GM19023 (cell line): ENCODE measurements around the gene GJD4.

Experiments
- ATAC-seq: cut with Tn5 transposase; IDR thresholded peaks from one replicate; pipeline ENCODE4 v1.9.1; 2021; ENCODE audit warnings: mild to moderate bottlenecking, moderate library complexity; ENCODE audit not compliant: unreplicated experiment

Gene GJD4

DNA sequence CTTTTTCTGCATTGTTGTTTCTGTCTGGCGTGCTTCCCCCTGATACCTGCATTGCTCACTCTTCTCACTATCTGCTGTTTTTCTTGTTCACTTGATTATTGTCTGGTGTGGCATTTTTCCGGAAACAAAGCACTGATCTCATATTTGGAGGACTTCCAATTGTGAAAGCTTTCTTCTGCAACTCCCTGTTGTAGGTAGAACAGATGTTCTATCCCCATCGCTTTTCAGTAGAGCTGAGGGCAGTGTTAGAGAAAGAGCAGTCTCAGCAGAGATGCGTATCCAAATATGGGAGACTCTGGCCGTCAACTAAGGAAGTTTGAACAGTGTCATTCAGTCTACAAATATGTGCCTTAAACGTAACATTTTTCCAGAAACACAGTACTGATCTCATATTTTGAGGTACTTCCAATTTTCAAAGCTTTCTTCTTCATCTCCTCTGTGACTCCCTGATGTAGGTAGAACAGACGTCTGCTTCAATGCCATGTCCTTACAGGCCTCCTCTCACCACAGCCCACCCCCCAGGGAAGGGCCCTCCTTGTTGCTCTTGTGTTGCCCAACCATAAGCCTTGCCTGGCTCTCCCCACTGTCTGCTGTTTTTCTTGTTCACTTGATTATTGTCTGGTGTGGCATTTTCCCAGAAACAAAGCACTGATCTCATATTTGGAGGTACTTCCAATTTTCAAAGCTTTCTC is 27.1 kb upstream of the GJD4 start:
- no peak for ATAC-seq

DNA sequence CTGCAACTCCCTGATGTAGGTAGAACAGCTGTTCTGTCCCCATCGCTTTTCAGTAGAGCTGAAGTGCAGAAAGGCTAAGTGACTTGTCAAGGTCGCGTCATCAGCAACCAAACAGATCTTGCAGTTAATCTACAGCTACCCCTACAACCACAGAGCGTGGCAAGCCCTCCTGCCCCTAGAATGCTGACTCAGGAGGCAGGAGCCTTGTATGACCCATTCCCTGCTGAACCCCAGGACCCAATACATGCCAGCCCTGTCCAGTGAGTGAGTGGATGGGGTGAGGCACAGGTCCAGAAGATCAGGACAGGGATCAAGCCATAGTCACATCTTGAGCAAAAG is 26.6 kb upstream of the GJD4 start:
- no peak for ATAC-seq

DNA sequence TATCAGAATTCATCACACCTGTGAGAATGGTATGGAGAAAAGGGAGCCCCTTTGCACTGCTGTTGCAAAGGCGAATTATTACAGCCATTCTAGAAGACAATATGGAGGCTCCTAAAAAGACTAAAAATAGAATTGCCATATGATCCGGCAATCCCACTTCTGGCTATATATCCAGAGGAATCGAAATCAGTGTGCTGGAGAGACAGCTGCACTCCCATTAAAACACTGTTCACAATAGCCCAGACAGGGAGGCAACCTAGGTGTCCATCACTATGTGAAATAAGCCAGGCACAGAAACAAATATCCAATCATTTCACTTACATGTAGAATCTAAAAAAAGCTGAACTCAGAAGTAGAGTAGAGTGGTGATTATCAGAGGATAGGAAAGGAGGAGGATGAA is 26.0 kb upstream of the GJD4 start:
- ATAC-seq = no peak

DNA sequence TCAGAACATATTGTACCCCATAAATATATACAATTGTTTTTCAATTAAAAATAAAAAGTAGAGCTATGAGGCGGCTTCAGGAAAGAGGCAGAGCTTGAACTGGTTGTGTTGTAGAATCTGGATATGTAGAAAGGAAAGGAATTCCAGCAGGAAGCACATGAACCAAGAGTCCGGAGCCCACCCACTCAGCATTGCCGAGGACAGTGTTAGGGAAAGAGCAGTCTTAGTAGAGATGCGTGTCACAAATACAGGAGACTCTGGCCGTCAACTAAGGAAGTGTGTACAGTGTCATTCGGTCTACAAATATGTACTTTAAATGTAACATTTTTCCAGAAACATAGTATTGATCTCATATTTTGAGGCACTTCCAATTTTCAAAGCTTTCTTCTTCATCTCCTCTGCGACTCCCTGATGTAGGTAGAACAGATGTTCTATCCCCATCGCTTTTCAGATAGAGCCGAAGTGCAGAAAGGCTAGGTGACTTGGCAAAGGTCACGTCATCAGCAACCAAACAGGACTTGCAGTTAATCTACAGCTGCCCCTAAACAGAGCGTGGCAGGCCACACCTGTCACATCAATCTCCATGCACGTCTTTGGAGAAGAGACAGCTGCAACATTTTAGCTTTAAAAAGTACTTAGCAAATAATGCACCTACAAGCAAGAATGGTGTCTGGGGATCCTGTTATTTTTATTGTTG is 25.3 kb upstream of the GJD4 start:
- ATAC-seq = no peak

DNA sequence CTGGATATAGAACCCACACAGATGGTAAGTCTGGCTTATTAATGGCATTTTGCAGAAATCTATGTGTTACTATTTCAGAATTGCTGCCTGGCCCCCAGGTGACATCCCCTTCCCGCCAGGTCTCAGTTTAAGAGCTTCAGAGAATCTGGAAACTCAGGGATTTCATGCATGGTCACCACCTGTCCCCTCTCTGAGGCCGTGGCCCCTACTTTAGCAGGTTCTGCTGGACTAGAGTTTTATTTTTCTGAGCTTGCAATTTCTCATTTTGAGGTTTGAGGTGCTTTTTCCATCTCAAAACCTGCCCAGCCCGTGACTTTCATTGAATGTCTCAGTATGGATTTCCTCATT is 24.7 kb upstream of the GJD4 start:
- no peak for ATAC-seq

DNA sequence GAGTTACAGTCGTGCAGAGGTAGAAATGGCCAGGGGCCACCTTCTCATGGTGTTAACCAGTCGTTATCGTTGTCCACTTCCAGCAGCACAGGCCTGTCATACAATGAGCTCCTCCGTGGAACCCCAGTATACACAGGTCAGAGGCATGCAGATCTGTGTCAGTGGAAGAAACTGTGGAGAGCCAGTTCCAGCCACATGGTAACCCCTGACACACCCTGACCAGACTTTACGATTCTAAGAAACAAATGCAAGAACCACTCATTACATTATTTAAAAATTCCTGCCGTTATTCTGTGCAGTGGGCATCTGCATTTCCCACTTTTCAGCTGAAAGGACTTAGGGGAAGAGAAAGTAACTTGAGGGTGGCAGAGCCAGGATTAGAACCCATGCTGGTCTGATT is 23.5 kb upstream of the GJD4 start:
- no peak for ATAC-seq

DNA sequence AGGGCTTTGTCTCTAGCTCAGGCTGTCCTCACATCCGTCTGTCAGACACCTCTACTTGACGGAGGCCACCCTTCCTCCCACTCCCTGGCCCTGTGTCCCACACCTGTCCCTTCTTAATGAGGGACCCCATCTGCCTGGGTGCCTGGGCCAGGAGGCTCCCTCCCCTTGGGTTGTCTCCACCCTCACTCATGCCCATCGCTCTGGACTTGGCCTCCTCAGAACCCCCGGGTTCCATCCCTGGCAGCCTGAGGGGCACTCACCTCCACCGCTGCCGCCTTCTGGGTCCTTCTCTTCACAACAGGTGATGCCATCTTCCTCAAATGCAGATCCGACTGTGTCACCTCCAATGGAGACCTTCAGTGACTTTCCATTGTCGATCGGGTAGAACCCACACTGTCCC is 20.2 kb upstream of the GJD4 start:
- no peak for ATAC-seq

DNA sequence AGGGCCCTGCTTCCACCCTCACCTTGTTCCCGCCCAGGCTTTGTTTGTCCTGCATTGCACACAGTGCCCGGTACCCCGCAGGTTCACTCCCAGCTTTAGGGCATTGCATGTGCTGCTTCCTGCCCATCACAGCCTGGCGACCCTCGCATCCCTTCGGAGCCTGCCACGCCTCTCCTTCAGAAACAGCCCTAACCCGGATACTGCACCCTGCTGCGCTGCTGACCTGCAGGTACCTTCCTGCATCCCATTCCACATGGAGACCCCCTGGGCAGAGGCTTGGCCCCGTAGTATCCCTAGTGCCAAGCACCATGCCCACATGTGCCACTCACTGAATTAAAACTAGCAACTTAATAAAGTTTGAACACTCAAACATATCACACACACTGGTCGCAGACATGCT is 19.8 kb upstream of the GJD4 start:
- ATAC-seq = no peak

DNA sequence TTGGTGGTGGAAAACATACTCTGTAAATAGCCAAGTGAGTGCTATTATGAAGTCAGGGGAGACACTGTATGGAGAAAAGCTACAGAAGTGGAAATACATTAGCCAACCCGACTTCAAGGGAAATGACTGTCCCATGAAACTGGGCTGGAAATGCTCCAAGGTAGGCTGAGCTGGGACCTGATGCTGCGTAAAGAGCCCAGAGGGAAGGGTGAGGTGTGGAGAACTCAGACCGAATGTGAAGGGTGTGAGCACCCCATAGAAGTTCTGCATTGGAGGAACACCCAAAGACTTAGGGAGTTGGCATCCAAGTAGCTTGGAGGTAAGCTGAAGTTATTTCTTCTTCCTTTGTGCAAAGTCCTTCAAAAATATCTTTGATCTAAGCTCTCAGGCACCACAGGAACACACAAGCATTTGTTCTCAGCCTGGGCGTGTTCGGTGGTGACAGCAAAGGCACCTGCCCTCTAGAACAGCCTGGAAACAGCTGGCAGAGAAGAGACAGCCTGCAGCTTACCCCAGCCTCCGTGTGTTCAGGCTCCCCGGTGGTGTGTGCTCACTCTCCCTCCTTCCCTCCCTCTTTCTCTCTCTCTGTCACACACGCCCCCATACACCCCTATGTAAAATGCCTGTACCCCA is 19.1 kb upstream of the GJD4 start:
- ATAC-seq = no peak

DNA sequence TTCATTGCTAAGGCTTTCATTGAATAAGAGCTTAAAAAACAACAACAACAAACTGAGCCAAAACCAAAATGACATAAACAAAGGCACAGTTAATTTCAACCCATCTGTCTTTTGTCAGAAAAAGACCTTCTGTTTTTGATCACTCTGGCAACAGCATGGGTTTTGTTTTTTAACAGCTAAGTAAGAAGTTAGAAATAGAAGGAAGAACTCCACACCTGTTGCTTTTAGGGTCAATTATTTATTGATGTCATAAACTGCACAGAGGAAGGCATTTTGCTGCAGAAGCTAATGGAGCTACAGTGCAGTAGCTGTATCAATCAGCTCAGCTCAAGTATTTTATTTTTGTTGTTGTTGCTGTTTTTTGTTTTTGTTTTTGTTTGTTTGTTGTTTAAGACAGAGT is 16.3 kb upstream of the GJD4 start:
- no peak for ATAC-seq

DNA sequence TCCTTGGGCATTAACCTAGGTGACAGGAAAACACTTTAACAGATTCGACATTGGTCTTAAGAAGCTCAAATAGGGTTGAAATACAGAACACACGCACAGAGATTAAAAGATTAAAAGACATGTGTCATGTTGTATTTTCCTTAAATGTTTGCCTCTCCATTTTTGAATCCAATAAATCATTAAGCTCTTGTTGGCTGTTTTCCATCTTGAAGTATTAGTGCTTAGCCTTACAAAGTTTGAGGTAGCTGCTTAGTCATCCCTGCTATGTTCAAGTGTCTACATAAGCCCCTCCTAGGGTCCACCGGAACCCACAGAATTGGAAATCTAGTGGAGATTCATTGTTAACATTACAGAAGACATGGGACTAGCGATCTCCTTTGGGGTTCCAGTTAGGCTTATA is 12.7 kb upstream of the GJD4 start:
- no peak for ATAC-seq

DNA sequence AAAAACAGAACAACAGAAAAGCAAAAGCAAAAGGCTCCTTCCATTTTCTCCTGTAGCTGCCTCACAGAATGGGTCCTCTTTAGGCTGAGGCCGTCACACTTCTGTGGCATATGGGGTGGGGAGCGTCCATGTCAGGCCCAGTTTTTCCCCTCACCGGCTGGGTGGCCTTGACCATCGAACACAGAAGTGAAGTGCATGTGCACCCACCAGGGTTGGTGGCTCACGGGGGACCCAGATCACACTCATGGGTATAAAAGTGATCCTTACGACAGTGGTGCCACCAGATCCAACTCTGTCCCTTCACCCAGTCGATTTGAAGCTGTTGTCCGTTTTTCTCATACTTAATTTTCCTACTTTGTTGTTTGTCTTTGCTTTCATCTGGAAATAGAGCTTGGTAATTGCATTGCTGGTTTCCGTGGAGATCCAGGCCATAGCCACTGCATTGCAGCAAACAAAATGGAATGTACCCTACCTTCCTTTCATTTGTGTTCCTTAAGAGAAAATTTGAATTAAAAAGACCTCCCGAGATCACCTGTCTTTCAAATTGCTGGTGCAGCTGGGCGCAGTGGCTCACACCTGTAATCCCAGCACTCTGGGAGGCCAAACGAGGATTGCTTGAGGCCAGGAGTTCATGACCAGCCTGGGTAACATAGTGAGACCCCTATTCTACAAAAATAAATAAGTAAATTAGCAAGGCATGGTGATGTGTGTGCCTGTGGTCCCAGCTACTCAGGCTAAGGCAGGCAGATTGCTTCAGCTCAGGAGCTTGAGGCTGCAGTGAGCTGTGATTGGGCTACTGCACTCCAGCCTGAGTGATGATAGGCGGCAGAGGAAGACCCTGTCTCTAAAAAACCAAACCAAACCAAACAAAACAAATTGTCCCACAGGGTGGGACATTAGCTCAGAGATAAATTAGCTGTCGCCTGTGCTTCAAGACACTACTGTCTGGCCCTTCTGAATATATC is 10.7 kb upstream of the GJD4 start:
- ATAC-seq = no peak

DNA sequence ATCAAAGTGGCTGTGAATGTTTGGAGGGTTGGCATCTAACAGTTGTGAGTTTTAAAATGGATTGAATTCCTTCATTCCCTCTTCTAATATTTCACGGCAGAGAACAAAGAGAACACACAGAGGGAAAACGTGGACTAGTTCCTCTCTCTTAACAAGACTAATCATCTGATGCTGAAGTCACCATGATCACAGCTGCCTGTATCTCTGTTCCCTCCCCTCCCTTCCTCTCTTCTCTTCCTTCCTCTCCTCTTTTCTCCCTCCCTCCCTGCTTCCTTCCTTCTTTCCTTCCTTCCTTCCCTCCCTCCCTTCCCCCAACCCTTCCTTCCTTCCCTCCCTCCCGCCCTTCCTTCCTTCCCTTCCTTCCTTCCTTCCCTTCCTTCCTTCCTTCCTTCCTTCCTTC is 10.0 kb upstream of the GJD4 start:
- no peak for ATAC-seq

DNA sequence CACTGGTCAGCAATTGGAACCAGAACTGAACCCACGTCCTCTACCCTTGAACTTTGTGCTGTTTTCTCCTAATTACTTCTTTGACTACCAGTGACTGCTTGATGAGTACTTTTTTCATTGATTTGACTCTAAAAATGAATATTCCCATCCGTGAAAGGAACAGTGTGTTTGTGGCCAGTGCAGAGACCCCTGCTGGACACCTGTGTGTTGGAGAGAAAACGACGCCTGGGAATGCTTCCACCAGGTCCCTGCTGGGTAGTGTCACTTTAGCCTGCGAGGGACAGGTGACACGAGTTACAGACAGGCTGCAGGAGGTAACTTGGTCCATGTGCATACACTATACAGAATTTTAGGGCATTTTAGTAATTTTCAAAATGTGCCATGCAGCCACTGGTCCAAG is 6.8 kb upstream of the GJD4 start:
- ATAC-seq = no peak

DNA sequence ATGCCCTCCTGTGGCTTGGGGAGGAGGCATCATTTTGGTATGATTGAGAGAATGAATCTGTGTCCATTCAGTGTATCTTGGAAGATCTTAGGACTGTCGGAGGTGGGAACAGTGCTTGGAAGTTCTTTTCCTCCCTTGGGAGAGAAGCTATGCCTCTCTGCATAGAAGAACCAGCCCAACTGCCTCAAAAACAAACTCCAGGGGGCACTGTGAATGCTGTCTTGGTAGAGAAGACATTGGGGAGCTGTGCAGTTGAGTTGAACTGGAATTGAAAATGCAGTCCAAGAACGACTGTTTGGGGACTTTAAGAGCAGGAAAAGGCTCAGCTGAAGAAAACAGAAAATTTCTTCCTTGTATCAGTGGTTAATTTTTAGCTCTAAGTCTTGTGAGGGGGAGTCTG is 4.9 kb upstream of the GJD4 start:
- no peak for ATAC-seq

DNA sequence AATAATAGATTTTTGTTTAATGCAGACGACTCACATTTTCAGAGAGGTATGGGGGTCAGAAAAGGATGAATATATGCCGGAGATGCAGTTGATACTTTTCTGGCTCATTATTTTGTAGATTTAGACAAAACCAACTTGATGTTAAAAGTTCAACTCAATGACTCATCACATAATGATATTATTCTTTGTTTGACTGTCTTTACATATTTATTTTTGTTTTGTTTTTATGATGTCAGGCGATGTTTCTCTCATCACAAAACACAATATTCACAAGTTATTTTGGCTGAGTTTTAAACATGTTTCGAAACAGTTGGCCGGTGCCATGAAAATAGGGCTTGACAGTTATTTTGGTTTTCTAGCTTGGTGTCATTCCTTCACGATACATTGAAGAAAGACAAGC is 1.3 kb downstream of the GJD4 start:
- ATAC-seq = no peak

DNA sequence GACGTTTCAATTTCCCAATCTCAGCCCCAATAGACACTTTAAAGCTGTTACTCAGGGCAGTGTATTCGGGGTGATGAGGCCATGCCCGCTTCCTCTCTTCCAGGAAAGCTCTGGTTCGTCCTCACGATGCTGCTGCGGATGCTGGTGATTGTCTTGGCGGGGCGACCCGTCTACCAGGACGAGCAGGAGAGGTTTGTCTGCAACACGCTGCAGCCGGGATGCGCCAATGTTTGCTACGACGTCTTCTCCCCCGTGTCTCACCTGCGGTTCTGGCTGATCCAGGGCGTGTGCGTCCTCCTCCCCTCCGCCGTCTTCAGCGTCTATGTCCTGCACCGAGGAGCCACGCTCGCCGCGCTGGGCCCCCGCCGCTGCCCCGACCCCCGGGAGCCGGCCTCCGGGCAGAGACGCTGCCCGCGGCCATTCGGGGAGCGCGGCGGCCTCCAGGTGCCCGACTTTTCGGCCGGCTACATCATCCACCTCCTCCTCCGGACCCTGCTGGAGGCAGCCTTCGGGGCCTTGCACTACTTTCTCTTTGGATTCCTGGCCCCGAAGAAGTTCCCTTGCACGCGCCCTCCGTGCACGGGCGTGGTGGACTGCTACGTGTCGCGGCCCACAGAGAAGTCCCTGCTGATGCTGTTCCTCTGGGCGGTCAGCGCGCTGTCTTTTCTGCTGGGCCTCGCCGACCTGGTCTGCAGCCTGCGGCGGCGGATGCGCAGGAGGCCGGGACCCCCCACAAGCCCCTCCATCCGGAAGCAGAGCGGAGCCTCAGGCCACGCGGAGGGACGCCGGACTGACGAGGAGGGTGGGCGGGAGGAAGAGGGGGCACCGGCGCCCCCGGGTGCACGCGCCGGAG is 2.6 kb downstream of the GJD4 start:
- no peak for ATAC-seq

DNA sequence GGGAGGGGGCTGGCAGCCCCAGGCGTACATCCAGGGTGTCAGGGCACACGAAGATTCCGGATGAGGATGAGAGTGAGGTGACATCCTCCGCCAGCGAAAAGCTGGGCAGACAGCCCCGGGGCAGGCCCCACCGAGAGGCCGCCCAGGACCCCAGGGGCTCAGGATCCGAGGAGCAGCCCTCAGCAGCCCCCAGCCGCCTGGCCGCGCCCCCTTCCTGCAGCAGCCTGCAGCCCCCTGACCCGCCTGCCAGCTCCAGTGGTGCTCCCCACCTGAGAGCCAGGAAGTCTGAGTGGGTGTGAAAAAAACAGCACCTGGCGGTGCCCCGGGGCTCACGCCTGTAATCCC is 3.2 kb downstream of the GJD4 start:
- ATAC-seq = no peak

DNA sequence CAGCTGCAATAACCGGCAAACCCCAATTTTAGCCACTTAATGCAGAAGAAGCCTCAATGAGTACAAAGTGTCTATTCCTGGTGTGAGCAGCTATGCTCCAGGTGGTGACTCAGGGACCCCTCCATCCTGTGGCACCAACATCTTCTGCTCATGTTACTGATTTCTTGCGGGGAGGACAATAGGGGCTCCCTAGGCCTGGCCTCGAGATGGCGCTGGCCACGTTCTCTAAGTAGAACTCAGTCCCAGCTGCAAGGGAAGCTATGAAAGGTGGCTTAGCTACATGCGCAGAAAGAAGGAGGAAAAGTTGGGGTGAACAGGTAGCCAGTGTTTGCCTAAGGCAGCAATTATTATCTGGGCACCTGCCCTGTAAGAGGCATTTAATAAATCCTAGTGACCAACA is 6.6 kb downstream of the GJD4 start:
- ATAC-seq = no peak

DNA sequence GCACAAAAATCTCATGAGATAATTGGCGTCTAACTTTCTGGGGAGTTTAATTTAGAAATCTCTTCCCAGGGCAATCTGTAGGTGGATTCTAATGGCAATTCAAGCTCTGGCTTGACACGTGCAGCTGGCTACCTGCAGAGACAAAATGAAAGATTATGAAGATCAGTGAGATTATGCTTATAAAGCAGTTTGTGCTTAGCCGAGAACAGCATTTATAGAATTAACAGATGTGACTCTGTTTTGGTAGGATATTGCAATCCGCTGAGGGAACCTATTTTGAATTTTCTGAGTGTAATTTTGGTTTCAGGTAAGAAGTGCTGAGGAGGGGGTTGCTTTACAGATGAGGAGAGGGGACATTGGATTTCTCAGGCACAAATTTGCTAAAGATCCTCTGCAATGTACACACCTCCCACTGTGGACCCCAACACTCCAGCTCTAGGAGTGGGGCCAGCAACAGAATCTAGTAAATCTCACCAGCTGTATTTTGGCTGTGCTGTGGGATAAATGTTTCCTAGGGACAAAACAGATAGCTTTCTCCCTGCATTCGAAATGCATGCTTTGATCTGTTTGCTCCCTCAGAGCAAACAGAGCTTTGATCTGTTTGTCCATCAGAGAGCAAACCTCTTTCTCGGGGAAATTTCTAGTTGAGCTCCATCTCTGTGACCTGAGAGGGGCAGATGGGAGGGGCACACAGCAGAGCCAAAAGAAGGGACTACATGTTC is 7.4 kb downstream of the GJD4 start:
- ATAC-seq = no peak
